PFSK-1 (cell line): ENCODE data around the gene FOXN3.

ENCODE experiments used
- TAF1 ChIP-seq: IDR thresholded peaks from 2 replicates; pipeline ENCODE4 v1.6.1; 2012; ENCODE audit warnings: low read length, control low read depth, borderline replicate concordance; ENCODE audit not compliant: insufficient read depth
- TF ChIP-seq, protein P1 (sequence below), 2 experiments: IDR thresholded peaks; 2 replicates each; pipeline versions ENCODE4 v1.6.1 to v1.8.0; 2011 to 2012; ENCODE audit warnings: low read depth in 2 of 2, low read length in 2 of 2, control low read depth in 1 of 2, inconsistent platforms in 1 of 2, mild to moderate bottlenecking in 1 of 2, moderate library complexity in 1 of 2; ENCODE audit not compliant: insufficient read depth in 1 of 2

DNA sequence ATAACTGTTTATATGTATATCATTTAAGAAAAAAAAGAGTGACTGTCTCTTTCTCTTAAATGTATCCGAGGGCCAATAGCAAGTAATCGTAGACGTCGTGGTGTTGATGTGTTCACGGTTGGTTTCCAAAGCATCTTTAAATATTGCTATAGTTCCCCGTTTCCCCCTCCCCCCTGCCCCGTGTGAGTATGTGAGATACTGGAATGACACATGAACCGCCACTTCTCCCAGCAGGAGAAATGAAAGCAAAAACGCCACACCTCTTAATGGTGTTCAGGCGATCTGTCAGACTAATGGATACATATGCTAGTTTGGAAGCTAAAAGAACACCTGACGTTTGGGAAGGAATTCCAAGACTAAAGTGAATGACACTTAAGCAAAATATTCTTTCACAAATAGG lies 258.3 kb downstream of the FOXN3 start:
- TF ChIP-seq, protein P1, sequence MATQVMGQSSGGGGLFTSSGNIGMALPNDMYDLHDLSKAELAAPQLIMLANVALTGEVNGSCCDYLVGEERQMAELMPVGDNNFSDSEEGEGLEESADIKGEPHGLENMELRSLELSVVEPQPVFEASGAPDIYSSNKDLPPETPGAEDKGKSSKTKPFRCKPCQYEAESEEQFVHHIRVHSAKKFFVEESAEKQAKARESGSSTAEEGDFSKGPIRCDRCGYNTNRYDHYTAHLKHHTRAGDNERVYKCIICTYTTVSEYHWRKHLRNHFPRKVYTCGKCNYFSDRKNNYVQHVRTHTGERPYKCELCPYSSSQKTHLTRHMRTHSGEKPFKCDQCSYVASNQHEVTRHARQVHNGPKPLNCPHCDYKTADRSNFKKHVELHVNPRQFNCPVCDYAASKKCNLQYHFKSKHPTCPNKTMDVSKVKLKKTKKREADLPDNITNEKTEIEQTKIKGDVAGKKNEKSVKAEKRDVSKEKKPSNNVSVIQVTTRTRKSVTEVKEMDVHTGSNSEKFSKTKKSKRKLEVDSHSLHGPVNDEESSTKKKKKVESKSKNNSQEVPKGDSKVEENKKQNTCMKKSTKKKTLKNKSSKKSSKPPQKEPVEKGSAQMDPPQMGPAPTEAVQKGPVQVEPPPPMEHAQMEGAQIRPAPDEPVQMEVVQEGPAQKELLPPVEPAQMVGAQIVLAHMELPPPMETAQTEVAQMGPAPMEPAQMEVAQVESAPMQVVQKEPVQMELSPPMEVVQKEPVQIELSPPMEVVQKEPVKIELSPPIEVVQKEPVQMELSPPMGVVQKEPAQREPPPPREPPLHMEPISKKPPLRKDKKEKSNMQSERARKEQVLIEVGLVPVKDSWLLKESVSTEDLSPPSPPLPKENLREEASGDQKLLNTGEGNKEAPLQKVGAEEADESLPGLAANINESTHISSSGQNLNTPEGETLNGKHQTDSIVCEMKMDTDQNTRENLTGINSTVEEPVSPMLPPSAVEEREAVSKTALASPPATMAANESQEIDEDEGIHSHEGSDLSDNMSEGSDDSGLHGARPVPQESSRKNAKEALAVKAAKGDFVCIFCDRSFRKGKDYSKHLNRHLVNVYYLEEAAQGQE (IDR thresholded peaks at IDR 0.05; ENCODE audit: insufficient read depth in 1 of 2, low read depth in 2 of 2, low read length in 2 of 2) = no peak
- no peak for TF ChIP-seq TAF1
